Astrocyte (in vitro differentiated cells and primary cell): ENCODE data around the gene SSR4. TPM values are rescaled to one million over a fixed set of nuclear protein-coding genes. Genes with fewer than 3 reads are reported as not detected.

ENCODE experiments used
- DNase-seq: peaks from one replicate; pipeline ENCODE4 v3.0.0-alpha.2; 2010; ENCODE audit warnings: low read depth
- FAIRE-seq: peaks from 2 replicates; lab custom pipeline; 2011; peaks lifted over from hg19 to GRCh38; lab: Jason Lieb, UNC
- H2AFZ ChIP-seq: 2 replicates; pipeline ENCODE4 v1.6.0; 2012; ENCODE audit warnings: low read depth, low read length, inconsistent platforms
- H3K27ac ChIP-seq: 2 replicates; pipeline ENCODE4 v1.5.1; 2011; ENCODE audit warnings: low read depth, low read length, inconsistent platforms
- H3K27me3 ChIP-seq: 2 replicates; pipeline ENCODE4 v1.6.0; 2011; ENCODE audit warnings: low read length, inconsistent platforms; ENCODE audit not compliant: insufficient read depth
- H3K36me3 ChIP-seq: 2 replicates; pipeline ENCODE4 v1.5.1; 2011; ENCODE audit warnings: low read length, inconsistent platforms; ENCODE audit not compliant: insufficient read depth
- H3K4me1 ChIP-seq: 2 replicates; pipeline ENCODE4 v1.5.1; 2011; ENCODE audit warnings: low read length, inconsistent platforms; ENCODE audit not compliant: insufficient read depth
- H3K4me2 ChIP-seq: 2 replicates; pipeline ENCODE4 v1.6.0; 2012; ENCODE audit warnings: low read length, inconsistent platforms
- H3K4me3 ChIP-seq: 2 replicates; pipeline ENCODE4 v1.5.1; 2011; ENCODE audit warnings: low read depth, mild to moderate bottlenecking, low read length, inconsistent platforms; ENCODE audit not compliant: insufficient read depth
- H3K79me2 ChIP-seq: 2 replicates; pipeline ENCODE4 v1.6.0; 2012; ENCODE audit warnings: mild to moderate bottlenecking, low read length, inconsistent platforms; ENCODE audit not compliant: insufficient read depth
- H3K9ac ChIP-seq: 2 replicates; pipeline ENCODE4 v1.6.0; 2012; ENCODE audit warnings: mild to moderate bottlenecking, low read length, inconsistent platforms
- H3K9me3 ChIP-seq: 2 replicates; pipeline ENCODE4 v1.5.1; 2012; ENCODE audit warnings: low read depth, mild to moderate bottlenecking, low read length, inconsistent platforms; ENCODE audit not compliant: insufficient read depth
- H4K20me1 ChIP-seq: 2 replicates; pipeline ENCODE4 v1.6.0; 2012; ENCODE audit warnings: low read length, inconsistent platforms; ENCODE audit not compliant: insufficient read depth
- H3K27ac Mint-ChIP-seq: one replicate; pipeline ENCODE4 v1.8.0; 2021; ENCODE audit warnings: mild to moderate bottlenecking, mixed read lengths; ENCODE audit not compliant: unreplicated experiment
- H3K27me3 Mint-ChIP-seq: one replicate; pipeline ENCODE4 v1.8.0; 2021; ENCODE audit warnings: low read depth, mixed read lengths; ENCODE audit not compliant: unreplicated experiment
- H3K36me3 Mint-ChIP-seq: one replicate; pipeline ENCODE4 v1.8.0; 2021; ENCODE audit warnings: low read depth, mixed read lengths; ENCODE audit not compliant: unreplicated experiment
- H3K4me1 Mint-ChIP-seq: one replicate; pipeline ENCODE4 v1.8.0; 2021; ENCODE audit warnings: low read depth, mixed read lengths; ENCODE audit not compliant: unreplicated experiment
- H3K4me3 Mint-ChIP-seq: one replicate; pipeline ENCODE4 v1.8.0; 2021; ENCODE audit warnings: mild to moderate bottlenecking, moderate library complexity, mixed read lengths; ENCODE audit not compliant: unreplicated experiment
- H3K9me3 Mint-ChIP-seq: one replicate; pipeline ENCODE4 v1.8.0; 2021; ENCODE audit warnings: mild to moderate bottlenecking, mixed read lengths; ENCODE audit not compliant: unreplicated experiment
- EZH2 ChIP-seq: IDR thresholded peaks from 2 replicates; pipeline ENCODE4 v1.6.1; 2012; ENCODE audit warnings: mild to moderate bottlenecking, low read length, inconsistent platforms; ENCODE audit not compliant: insufficient read depth
- total RNA-seq: library from RNA; stranded (reverse); gene quantifications from 2 replicates; pipeline ENCODE4 v1.2.1, GENCODE V29; 2021
- TF ChIP-seq, protein P1 (sequence below): IDR thresholded peaks from 2 replicates; pipeline ENCODE4 v1.5.1; 2011; ENCODE audit warnings: low read depth, mild to moderate bottlenecking, inconsistent platforms, low read length, moderate library complexity; ENCODE audit not compliant: insufficient read depth

The SSR4 gene
- total RNA-seq, 1 donor from 2014 or later, result 252 TPM

DNA sequence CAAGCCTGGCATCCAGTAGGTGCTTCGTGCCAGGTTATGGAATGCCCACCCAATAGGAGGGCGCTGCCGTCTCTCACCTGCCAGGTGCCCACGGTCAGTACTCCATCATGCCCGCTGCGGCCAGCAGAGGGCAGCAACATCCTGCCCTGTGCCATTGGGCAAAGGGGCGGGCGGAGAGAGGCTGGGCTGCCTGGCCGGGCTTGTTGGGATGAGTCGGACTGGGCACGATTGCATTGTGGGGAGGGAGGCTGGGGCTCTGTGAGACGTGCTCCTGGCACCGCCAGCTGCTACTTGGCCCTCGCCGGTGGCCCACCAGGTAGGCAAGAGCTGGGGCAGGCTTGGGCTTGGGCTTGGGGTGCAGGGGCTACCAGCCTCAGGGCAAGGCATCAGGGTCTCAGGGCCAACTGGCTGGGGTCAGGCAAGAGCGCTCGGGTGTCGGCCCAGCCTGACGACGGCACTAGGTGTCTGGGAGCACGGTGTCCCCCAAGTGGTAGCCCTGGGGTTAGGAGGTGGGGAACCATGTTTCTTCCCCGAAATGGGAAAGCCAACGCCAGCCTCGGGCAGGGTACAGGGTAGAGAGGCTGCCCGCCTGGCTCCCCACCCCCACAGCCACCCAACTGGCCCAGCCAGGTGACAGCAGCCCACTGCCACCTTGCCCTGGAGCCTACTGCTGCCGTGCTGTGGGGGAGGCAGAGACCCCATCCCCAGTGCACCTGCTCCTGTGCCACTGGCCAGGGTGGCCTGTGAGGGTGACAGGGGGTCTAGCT is 30.3 kb upstream of the SSR4 start, which contains the start of gene PLXNB3:
Gene PLXNB3, plus strand, starts transcription at position 261 of the 767 bp plus-strand sequence. CDS start 1,287 bp downstream, outside the sequence.
- H3K27ac ChIP-seq, result no peak within 1 kb of the TSS
- peak within 1 kb of the TSS; percentile 67 for H3K4me3 Mint-ChIP-seq
- no peaks in the 10 kb centered on the region for H3K36me3 ChIP-seq
- no peaks in the 10 kb centered on the region for H3K79me2 ChIP-seq
- H3K27me3 Mint-ChIP-seq, result peaks cover 2% of the 10 kb centered on the region
- DNase-seq (peak; percentile 18), FAIRE-seq (peak; percentile 50)
- peak within 1 kb of the TSS; percentile 27 for H3K9ac ChIP-seq
- TF ChIP-seq EZH2, result no peak
- TF ChIP-seq, protein P1, sequence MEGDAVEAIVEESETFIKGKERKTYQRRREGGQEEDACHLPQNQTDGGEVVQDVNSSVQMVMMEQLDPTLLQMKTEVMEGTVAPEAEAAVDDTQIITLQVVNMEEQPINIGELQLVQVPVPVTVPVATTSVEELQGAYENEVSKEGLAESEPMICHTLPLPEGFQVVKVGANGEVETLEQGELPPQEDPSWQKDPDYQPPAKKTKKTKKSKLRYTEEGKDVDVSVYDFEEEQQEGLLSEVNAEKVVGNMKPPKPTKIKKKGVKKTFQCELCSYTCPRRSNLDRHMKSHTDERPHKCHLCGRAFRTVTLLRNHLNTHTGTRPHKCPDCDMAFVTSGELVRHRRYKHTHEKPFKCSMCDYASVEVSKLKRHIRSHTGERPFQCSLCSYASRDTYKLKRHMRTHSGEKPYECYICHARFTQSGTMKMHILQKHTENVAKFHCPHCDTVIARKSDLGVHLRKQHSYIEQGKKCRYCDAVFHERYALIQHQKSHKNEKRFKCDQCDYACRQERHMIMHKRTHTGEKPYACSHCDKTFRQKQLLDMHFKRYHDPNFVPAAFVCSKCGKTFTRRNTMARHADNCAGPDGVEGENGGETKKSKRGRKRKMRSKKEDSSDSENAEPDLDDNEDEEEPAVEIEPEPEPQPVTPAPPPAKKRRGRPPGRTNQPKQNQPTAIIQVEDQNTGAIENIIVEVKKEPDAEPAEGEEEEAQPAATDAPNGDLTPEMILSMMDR, result peak; percentile 45
- no peaks in the 10 kb centered on the region for H3K27me3 ChIP-seq
- no peak within 1 kb of the TSS for H2AFZ ChIP-seq
- peak within 1 kb of the TSS; percentile 17 for H3K4me3 ChIP-seq
- no peak within 1 kb of the TSS for H3K27ac Mint-ChIP-seq
- no peaks in the 10 kb centered on the region for H3K9me3 ChIP-seq
- no peaks in the 10 kb centered on the region for H3K9me3 Mint-ChIP-seq
- no peaks in the 10 kb centered on the region for H3K36me3 Mint-ChIP-seq
- no peaks in the 10 kb centered on the region for H3K4me1 Mint-ChIP-seq
- H4K20me1 ChIP-seq, result peaks cover 5% of the 10 kb centered on the region
- peak within 1 kb of the TSS; percentile 87 for H3K4me2 ChIP-seq
- peaks cover 25% of the 10 kb centered on the region for H3K4me1 ChIP-seq

DNA sequence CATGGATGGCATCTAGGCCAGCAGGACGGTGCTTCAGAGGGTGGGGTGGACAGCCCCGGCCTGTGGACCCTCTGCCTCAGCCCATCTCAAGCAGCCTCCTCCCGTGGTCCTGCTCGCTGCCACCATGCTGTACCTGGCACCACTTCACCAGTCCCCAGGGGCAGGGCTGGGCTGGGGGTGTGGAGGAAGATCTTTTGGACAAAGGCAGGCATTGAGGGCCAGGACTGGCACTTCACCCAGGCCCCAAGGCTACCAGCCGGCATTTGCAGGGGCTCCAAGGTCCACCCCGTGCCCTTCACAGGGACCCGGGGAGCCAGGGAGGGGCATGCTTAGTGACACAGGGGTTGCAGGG is 29.7 kb upstream of the SSR4 start:
- Mint-ChIP-seq H3K9me3 (no peaks in the 10 kb centered on the region), H3K4me3 (no peak overlapping the region), H3K36me3 (no peaks in the 10 kb centered on the region), H3K4me1 (no peaks in the 10 kb centered on the region), H3K27me3 (peaks cover 2% of the 10 kb centered on the region), H3K27ac (no peak overlapping the region)
- FAIRE-seq (no peak), DNase-seq (no peak)
- Histone ChIP-seq H3K9me3 (no peaks in the 10 kb centered on the region), H4K20me1 (peaks cover 5% of the 10 kb centered on the region), H3K27me3 (no peaks in the 10 kb centered on the region), H3K36me3 (no peaks in the 10 kb centered on the region), H3K4me1 (peaks cover 25% of the 10 kb centered on the region), H3K4me3 (peak overlapping the region; percentile 17), H2AFZ (no peak overlapping the region), H3K9ac (peak overlapping the region; percentile 27), H3K27ac (no peak overlapping the region), H3K79me2 (no peaks in the 10 kb centered on the region), H3K4me2 (peak overlapping the region; percentile 87)
- no peak for TF ChIP-seq EZH2
- TF ChIP-seq, protein P1, result no peak
